ENCODE data around the gene NRCAM. TPM values are rescaled to one million over a fixed set of nuclear protein-coding genes. Genes with fewer than 3 reads are reported as not detected.
"Not testable (repeated sequence)": the region's sequence is repeated elsewhere in the genome, so short reads cannot be mapped to it uniquely, and the experiment has no call there.

Gene NRCAM
- total RNA-seq, 1 donor from 2014 or later = 9.3 TPM

GRCh38 chr7:108347616-108348015 is 108.6 kb downstream of the NRCAM start:
- no peak for TF ChIP-seq CTCF (IDR thresholded peaks at IDR 0.05; ENCODE audit: insufficient read depth, low read depth, low read length)
- no peak for TF ChIP-seq EZH2 (IDR thresholded peaks at IDR 0.05; ENCODE audit: insufficient read depth, low read length)
- Histone ChIP-seq H3K79me2 (ENCODE audit: insufficient read depth, low read length) (peaks cover 3% of the 10 kb centered on the region), H3K36me3 (ENCODE audit: insufficient read depth, low read length) (no peaks in the 10 kb centered on the region), H3K9me3 (ENCODE audit: insufficient read depth, low read depth, low read length) (no peaks in the 10 kb centered on the region), H3K4me2 (ENCODE audit: low read length) (no peak overlapping the region), H3K27me3 (ENCODE audit: insufficient read depth, low read length) (no peaks in the 10 kb centered on the region), H2AFZ (ENCODE audit: low read depth, low read length) (no peak overlapping the region), H3K4me1 (ENCODE audit: insufficient read depth, low read length) (no peaks in the 10 kb centered on the region), H3K27ac (ENCODE audit: low read depth, low read length) (no peak overlapping the region), H3K4me3 (ENCODE audit: insufficient read depth, low read depth, low read length) (no peak overlapping the region), H3K9ac (ENCODE audit: low read length) (no peak overlapping the region), H4K20me1 (ENCODE audit: insufficient read depth, low read length) (peaks cover 5% of the 10 kb centered on the region)
- Mint-ChIP-seq H3K27me3 (ENCODE audit: low read depth, unreplicated experiment) (no peaks in the 10 kb centered on the region), H3K27ac (ENCODE audit: unreplicated experiment) (no peak overlapping the region), H3K4me3 (ENCODE audit: unreplicated experiment) (no peak overlapping the region), H3K4me1 (ENCODE audit: low read depth, unreplicated experiment) (no peaks in the 10 kb centered on the region), H3K9me3 (ENCODE audit: unreplicated experiment) (no peaks in the 10 kb centered on the region), H3K36me3 (ENCODE audit: low read depth, unreplicated experiment) (peaks cover 2% of the 10 kb centered on the region)
- peak; percentile 68 for DNase-seq (ENCODE audit: low read depth)
- FAIRE-seq = peak; percentile 55

- Histone ChIP-seq H2AFZ (ENCODE audit: low read depth, low read length) (no peak overlapping the region), H3K4me1 (ENCODE audit: insufficient read depth, low read length) (no peaks in the 10 kb centered on the region), H4K20me1 (ENCODE audit: insufficient read depth, low read length) (peaks cover 5% of the 10 kb centered on the region), H3K4me3 (ENCODE audit: insufficient read depth, low read depth, low read length) (no peak overlapping the region), H3K79me2 (ENCODE audit: insufficient read depth, low read length) (peaks cover 3% of the 10 kb centered on the region), H3K27ac (ENCODE audit: low read depth, low read length) (no peak overlapping the region), H3K9ac (ENCODE audit: low read length) (no peak overlapping the region), H3K27me3 (ENCODE audit: insufficient read depth, low read length) (no peaks in the 10 kb centered on the region), H3K9me3 (ENCODE audit: insufficient read depth, low read depth, low read length) (no peaks in the 10 kb centered on the region), H3K4me2 (ENCODE audit: low read length) (no peak overlapping the region), H3K36me3 (ENCODE audit: insufficient read depth, low read length) (no peaks in the 10 kb centered on the region)
- Mint-ChIP-seq H3K27me3 (ENCODE audit: low read depth, unreplicated experiment) (no peaks in the 10 kb centered on the region), H3K4me1 (ENCODE audit: low read depth, unreplicated experiment) (no peaks in the 10 kb centered on the region), H3K4me3 (ENCODE audit: unreplicated experiment) (no peak overlapping the region), H3K9me3 (ENCODE audit: unreplicated experiment) (no peaks in the 10 kb centered on the region), H3K27ac (ENCODE audit: unreplicated experiment) (no peak overlapping the region), H3K36me3 (ENCODE audit: low read depth, unreplicated experiment) (peaks cover 2% of the 10 kb centered on the region)
- TF ChIP-seq EZH2 (IDR thresholded peaks at IDR 0.05; ENCODE audit: insufficient read depth, low read length) (no peak), CTCF (IDR thresholded peaks at IDR 0.05; ENCODE audit: insufficient read depth, low read depth, low read length) (no peak)
- FAIRE-seq (no peak), DNase-seq (ENCODE audit: low read depth) (no peak)
Observed at GRCh38 chr7:108345710-108346336, 110.4 kb downstream of the NRCAM start.

- no peak overlapping the region for H3K4me3 ChIP-seq (ENCODE audit: insufficient read depth, low read depth, low read length)
- no peaks in the 10 kb centered on the region for H3K9me3 ChIP-seq (ENCODE audit: insufficient read depth, low read depth, low read length)
- H3K4me3 Mint-ChIP-seq (ENCODE audit: unreplicated experiment) = no peak overlapping the region
- H3K36me3 Mint-ChIP-seq (ENCODE audit: low read depth, unreplicated experiment) = peaks cover 2% of the 10 kb centered on the region
- no peaks in the 10 kb centered on the region for H3K9me3 Mint-ChIP-seq (ENCODE audit: unreplicated experiment)
- no peaks in the 10 kb centered on the region for H3K4me1 Mint-ChIP-seq (ENCODE audit: low read depth, unreplicated experiment)
- FAIRE-seq (no peak), DNase-seq (ENCODE audit: low read depth) (no peak)
- H4K20me1 ChIP-seq (ENCODE audit: insufficient read depth, low read length) = no peaks in the 10 kb centered on the region
- H2AFZ ChIP-seq (ENCODE audit: low read depth, low read length) = no peak overlapping the region
- H3K36me3 ChIP-seq (ENCODE audit: insufficient read depth, low read length) = no peaks in the 10 kb centered on the region
- no peak overlapping the region for H3K9ac ChIP-seq (ENCODE audit: low read length)
- H3K27ac ChIP-seq (ENCODE audit: low read depth, low read length) = no peak overlapping the region
- H3K27ac Mint-ChIP-seq (ENCODE audit: unreplicated experiment) = no peak overlapping the region
- no peaks in the 10 kb centered on the region for H3K79me2 ChIP-seq (ENCODE audit: insufficient read depth, low read length)
- TF ChIP-seq EZH2 (IDR thresholded peaks at IDR 0.05; ENCODE audit: insufficient read depth, low read length) (no peak), CTCF (IDR thresholded peaks at IDR 0.05; ENCODE audit: insufficient read depth, low read depth, low read length) (no peak)
- no peaks in the 10 kb centered on the region for H3K27me3 Mint-ChIP-seq (ENCODE audit: low read depth, unreplicated experiment)
- H3K4me1 ChIP-seq (ENCODE audit: insufficient read depth, low read length) = no peaks in the 10 kb centered on the region
- H3K4me2 ChIP-seq (ENCODE audit: low read length) = no peak overlapping the region
- no peaks in the 10 kb centered on the region for H3K27me3 ChIP-seq (ENCODE audit: insufficient read depth, low read length)
Observed at GRCh38 chr7:108340856-108341411, 115.3 kb downstream of the NRCAM start.

- H3K27ac Mint-ChIP-seq (ENCODE audit: unreplicated experiment); H3K36me3 ChIP-seq (ENCODE audit: insufficient read depth, low read length); DNase-seq (ENCODE audit: low read depth); H3K4me1 Mint-ChIP-seq (ENCODE audit: low read depth, unreplicated experiment); H4K20me1 ChIP-seq (ENCODE audit: insufficient read depth, low read length); H3K4me3 Mint-ChIP-seq (ENCODE audit: unreplicated experiment); H3K36me3 Mint-ChIP-seq (ENCODE audit: low read depth, unreplicated experiment); FAIRE-seq; H3K27ac ChIP-seq (ENCODE audit: low read depth, low read length); H3K27me3 ChIP-seq (ENCODE audit: insufficient read depth, low read length); H3K4me2 ChIP-seq (ENCODE audit: low read length); H2AFZ ChIP-seq (ENCODE audit: low read depth, low read length); H3K27me3 Mint-ChIP-seq (ENCODE audit: low read depth, unreplicated experiment); H3K9me3 ChIP-seq (ENCODE audit: insufficient read depth, low read depth, low read length); H3K9ac ChIP-seq (ENCODE audit: low read length); H3K4me1 ChIP-seq (ENCODE audit: insufficient read depth, low read length); H3K4me3 ChIP-seq (ENCODE audit: insufficient read depth, low read depth, low read length); H3K9me3 Mint-ChIP-seq (ENCODE audit: unreplicated experiment); H3K79me2 ChIP-seq (ENCODE audit: insufficient read depth, low read length): not testable (repeated sequence)
Observed at GRCh38 chr7:108340406-108340805, 115.8 kb downstream of the NRCAM start.
